NCI-H774 (cell line): Measurements from ENCODE around the gene LTBP2.

ENCODE experiments used
- DNase-seq: peaks from one replicate; lab custom pipeline; 2025; lab: John Stamatoyannopoulos, UW

The LTBP2 gene

GRCh38 chr14:74611650-74612349, at the start of gene LTBP2:
Gene LTBP2, minus strand, starts transcription at chr14:74612237. Its CDS starts 293 bp downstream, at chr14:74611944.
- DNase-seq, result no peak

GRCh38 chr14:74660863-74661262, 48.8 kb upstream of the LTBP2 start:
- no peak for DNase-seq

GRCh38 chr14:74660167-74660566, 48.1 kb upstream of the LTBP2 start:
- no peak for DNase-seq

GRCh38 chr14:74658535-74659131, 46.6 kb upstream of the LTBP2 start:
- no peak for DNase-seq

GRCh38 chr14:74656964-74657363, 44.9 kb upstream of the LTBP2 start:
- no peak for DNase-seq

- no peak for DNase-seq
Observed at GRCh38 chr14:74655599-74656395, 43.8 kb upstream of the LTBP2 start.

GRCh38 chr14:74654931-74655330, 42.9 kb upstream of the LTBP2 start:
- no peak for DNase-seq

GRCh38 chr14:74653386-74654138, 41.5 kb upstream of the LTBP2 start:
- DNase-seq, result no peak

- DNase-seq, result no peak
Observed at GRCh38 chr14:74652541-74652940, 40.5 kb upstream of the LTBP2 start.

- DNase-seq, result no peak
Observed at GRCh38 chr14:74650927-74651686, 39.1 kb upstream of the LTBP2 start.

GRCh38 chr14:74649673-74650072, 37.6 kb upstream of the LTBP2 start:
- no peak for DNase-seq

GRCh38 chr14:74649167-74649566, 37.1 kb upstream of the LTBP2 start:
- no peak for DNase-seq

GRCh38 chr14:74648601-74649000, 36.6 kb upstream of the LTBP2 start:
- no peak for DNase-seq

GRCh38 chr14:74647678-74648461, 35.8 kb upstream of the LTBP2 start:
- DNase-seq, result no peak

GRCh38 chr14:74647061-74647677, 35.1 kb upstream of the LTBP2 start:
- no peak for DNase-seq

GRCh38 chr14:74645756-74646470, 33.9 kb upstream of the LTBP2 start:
- no peak for DNase-seq

- DNase-seq, result no peak
Observed at GRCh38 chr14:74645244-74645643, 33.2 kb upstream of the LTBP2 start.

- DNase-seq, result no peak
Observed at GRCh38 chr14:74641601-74642391, 29.8 kb upstream of the LTBP2 start.

- no peak for DNase-seq
Observed at GRCh38 chr14:74638966-74639365, 26.9 kb upstream of the LTBP2 start.
